ENCODE measurements around the gene TRIM22.

The TRIM22 gene

GRCh38 chr11:5695580-5695979 is 6.0 kb downstream of the TRIM22 start:
- Histone ChIP-seq H3K9ac (no peak overlapping the region), H3K27me3 (no peaks in the 10 kb centered on the region), H4K20me1 (peaks cover 0 to 69% (median 42%) of the 10 kb centered on the region in 11 experiments; a peak in 16 of 22 replicates), H3K36me3 (peaks cover 42 to 84% (median 73%) of the 10 kb centered on the region in 11 experiments), H3K9me3 (replicated peaks in 1 of 11) (no peaks in the 10 kb centered on the region), H3K4me2 (no peak overlapping the region), H3K4me1 (peaks cover 16 to 47% (median 27%) of the 10 kb centered on the region in 10 experiments), H3K4me3 (no peak overlapping the region), H3K27ac (no peak overlapping the region)
- TF ChIP-seq Cebpa-rat (IDR thresholded peaks at IDR 0.05) = no peak

- peaks cover 18 to 53% (median 28%) of the 10 kb centered on the region in 10 experiments for H3K4me1 ChIP-seq
- H3K9me3 ChIP-seq (replicated peaks in 1 of 11) = no peaks in the 10 kb centered on the region
- H4K20me1 ChIP-seq = peaks cover 0 to 74% (median 42%) of the 10 kb centered on the region in 11 experiments; a peak in 16 of 22 replicates
- no peak for TF ChIP-seq Cebpa-rat (IDR thresholded peaks at IDR 0.05)
- no peak overlapping the region for H3K27ac ChIP-seq
- peaks cover 47 to 90% (median 79%) of the 10 kb centered on the region in 11 experiments for H3K36me3 ChIP-seq
- H3K4me2 ChIP-seq = no peak overlapping the region
- no peak overlapping the region for H3K4me3 ChIP-seq
- H3K27me3 ChIP-seq = no peaks in the 10 kb centered on the region
- H3K9ac ChIP-seq = no peak overlapping the region
Observed at GRCh38 chr11:5696210-5696609, 6.6 kb downstream of the TRIM22 start.

GRCh38 chr11:5698281-5698680 is 8.7 kb downstream of the TRIM22 start:
- no peak for TF ChIP-seq Cebpa-rat (IDR thresholded peaks at IDR 0.05)
- Histone ChIP-seq H3K36me3 (peaks cover 63 to 96% (median 88%) of the 10 kb centered on the region in 11 experiments), H3K9ac (no peak overlapping the region), H3K27me3 (no peaks in the 10 kb centered on the region), H3K9me3 (replicated peaks in 1 of 11) (peaks cover 0 to 2% (median 0%) of the 10 kb centered on the region in 11 experiments; a peak in 1 of 22 replicates), H4K20me1 (peaks cover 0 to 79% (median 42%) of the 10 kb centered on the region in 11 experiments; a peak in 16 of 22 replicates), H3K4me1 (peaks cover 5 to 40% (median 18%) of the 10 kb centered on the region in 10 experiments; a peak in 14 of 20 replicates), H3K4me3 (no peak overlapping the region), H3K4me2 (no peak overlapping the region), H3K27ac (no peak overlapping the region)

- Histone ChIP-seq H3K27me3 (no peaks in the 10 kb centered on the region), H3K9ac (no peak overlapping the region), H3K27ac (peak overlapping the region in 8 of 11 experiments; percentile 18 to 57 (median 36); a peak in 10 of 22 replicates), H3K4me3 (no peak overlapping the region), H3K4me2 (peak overlapping the region in 8 of 11 experiments; percentile 2 to 62 (median 33); a peak in 8 of 22 replicates), H4K20me1 (peaks cover 0 to 78% (median 27%) of the 10 kb centered on the region in 11 experiments; a peak in 15 of 22 replicates), H3K9me3 (replicated peaks in 1 of 11) (peaks cover 0 to 9% (median 0%) of the 10 kb centered on the region in 11 experiments; a peak in 1 of 22 replicates), H3K4me1 (peaks cover 0 to 22% (median 10%) of the 10 kb centered on the region in 10 experiments; a peak in 13 of 20 replicates), H3K36me3 (peaks cover 80 to 96% (median 86%) of the 10 kb centered on the region in 11 experiments)
- no peak for TF ChIP-seq Cebpa-rat (IDR thresholded peaks at IDR 0.05)
Observed at GRCh38 chr11:5700421-5701054, 10.9 kb downstream of the TRIM22 start.

GRCh38 chr11:5701055-5701577 is 11.5 kb downstream of the TRIM22 start:
- Histone ChIP-seq H3K36me3 (peaks cover 80 to 96% (median 86%) of the 10 kb centered on the region in 11 experiments), H3K9ac (no peak overlapping the region), H3K9me3 (replicated peaks in 1 of 11) (peaks cover 0 to 9% (median 0%) of the 10 kb centered on the region in 11 experiments; a peak in 1 of 22 replicates), H3K4me2 (peak overlapping the region in 4 of 11 experiments; percentile 5 to 62 (median 42); a peak in 2 of 22 replicates), H4K20me1 (peaks cover 0 to 72% (median 21%) of the 10 kb centered on the region in 11 experiments; a peak in 15 of 22 replicates), H3K27me3 (no peaks in the 10 kb centered on the region), H3K4me3 (no peak overlapping the region), H3K27ac (peak overlapping the region in 2 of 11 experiments; percentile 27 to 56; a peak in 5 of 22 replicates), H3K4me1 (peaks cover 0 to 20% (median 10%) of the 10 kb centered on the region in 10 experiments; a peak in 13 of 20 replicates)
- TF ChIP-seq Cebpa-rat (IDR thresholded peaks at IDR 0.05) = peak in 1 of 11 experiments; percentile 20; a peak in 1 of 22 replicates

GRCh38 chr11:5703741-5704536 is 14.3 kb downstream of the TRIM22 start:
- no peak for TF ChIP-seq Cebpa-rat (IDR thresholded peaks at IDR 0.05)
- Histone ChIP-seq H3K9me3 (replicated peaks in 1 of 11) (peaks cover 0 to 9% (median 0%) of the 10 kb centered on the region in 11 experiments; a peak in 1 of 22 replicates), H3K4me3 (no peak overlapping the region), H3K27ac (no peak overlapping the region), H4K20me1 (peaks cover 0 to 62% (median 0%) of the 10 kb centered on the region in 11 experiments; a peak in 10 of 22 replicates), H3K27me3 (no peaks in the 10 kb centered on the region), H3K4me1 (peaks cover 0 to 19% (median 10%) of the 10 kb centered on the region in 10 experiments; a peak in 13 of 20 replicates), H3K36me3 (peaks cover 80 to 96% (median 86%) of the 10 kb centered on the region in 11 experiments), H3K4me2 (no peak overlapping the region), H3K9ac (no peak overlapping the region)

GRCh38 chr11:5705688-5706087 is 16.1 kb downstream of the TRIM22 start:
- TF ChIP-seq Cebpa-rat (IDR thresholded peaks at IDR 0.05) = no peak
- Histone ChIP-seq H4K20me1 (peaks cover 0 to 50% (median 0%) of the 10 kb centered on the region in 11 experiments; a peak in 10 of 22 replicates), H3K27ac (no peak overlapping the region), H3K4me2 (no peak overlapping the region), H3K4me1 (peaks cover 0 to 8% (median 2%) of the 10 kb centered on the region in 10 experiments; a peak in 10 of 20 replicates), H3K9ac (no peak overlapping the region), H3K9me3 (replicated peaks in 1 of 11) (peaks cover 0 to 9% (median 0%) of the 10 kb centered on the region in 11 experiments; a peak in 1 of 22 replicates), H3K4me3 (no peak overlapping the region), H3K36me3 (peaks cover 80 to 96% (median 93%) of the 10 kb centered on the region in 11 experiments), H3K27me3 (no peaks in the 10 kb centered on the region)

GRCh38 chr11:5712507-5712906 is 22.9 kb downstream of the TRIM22 start:
- H4K20me1 ChIP-seq = peaks cover 0 to 9% (median 0%) of the 10 kb centered on the region in 11 experiments; a peak in 4 of 22 replicates
- peaks cover 25 to 51% (median 39%) of the 10 kb centered on the region in 11 experiments for H3K36me3 ChIP-seq
- no peak overlapping the region for H3K9ac ChIP-seq
- no peak for TF ChIP-seq Cebpa-rat (IDR thresholded peaks at IDR 0.05)
- no peaks in the 10 kb centered on the region for H3K27me3 ChIP-seq
- no peak overlapping the region for H3K27ac ChIP-seq
- H3K4me1 ChIP-seq = no peaks in the 10 kb centered on the region
- H3K4me3 ChIP-seq = no peak overlapping the region
- H3K9me3 ChIP-seq (replicated peaks in 1 of 11) = peaks cover 0 to 7% (median 3%) of the 10 kb centered on the region in 11 experiments; a peak in 4 of 22 replicates
- H3K4me2 ChIP-seq = no peak overlapping the region
